GM18907 (cell line): Measurements from ENCODE around the gene SLC27A2.
"Not testable (repeated sequence)": the region's sequence is repeated elsewhere in the genome, so short reads cannot be mapped to it uniquely, and the experiment has no call there.

Experiments
- ATAC-seq: cut with Tn5 transposase; IDR thresholded peaks from one replicate; pipeline ENCODE4 v1.9.1; 2021; ENCODE audit warnings: mild to moderate bottlenecking, moderate library complexity; ENCODE audit not compliant: unreplicated experiment

The SLC27A2 gene

GRCh38 chr15:50188793-50189192 lies 6.8 kb downstream of the SLC27A2 start:
- not testable (repeated sequence) for ATAC-seq

GRCh38 chr15:50189633-50190032 lies 7.6 kb downstream of the SLC27A2 start:
- ATAC-seq: no peak

- peak; percentile 60 for ATAC-seq
Measured at GRCh38 chr15:50190166-50190570, 8.2 kb downstream of the SLC27A2 start.

GRCh38 chr15:50190723-50191122 lies 8.7 kb downstream of the SLC27A2 start:
- ATAC-seq: peak; percentile 73

- no peak for ATAC-seq
Measured at GRCh38 chr15:50192164-50192563, 10.2 kb downstream of the SLC27A2 start.

- ATAC-seq: no peak
Measured at GRCh38 chr15:50192926-50193620, 11.1 kb downstream of the SLC27A2 start.

GRCh38 chr15:50202003-50202402 lies 20.0 kb downstream of the SLC27A2 start:
- ATAC-seq: no peak

- ATAC-seq: no peak
Measured at GRCh38 chr15:50206020-50206419, 24.0 kb downstream of the SLC27A2 start.

- no peak for ATAC-seq
Measured at GRCh38 chr15:50209809-50210208, 27.8 kb downstream of the SLC27A2 start.

GRCh38 chr15:50210462-50211157 lies 28.6 kb downstream of the SLC27A2 start:
- ATAC-seq: no peak

- ATAC-seq: no peak
Measured at GRCh38 chr15:50218291-50218690, 36.3 kb downstream of the SLC27A2 start.

- no peak for ATAC-seq
Measured at GRCh38 chr15:50218691-50219090, 36.7 kb downstream of the SLC27A2 start.

- ATAC-seq: no peak
Measured at GRCh38 chr15:50219820-50220219, 37.8 kb downstream of the SLC27A2 start.

GRCh38 chr15:50222181-50222580 lies 40.2 kb downstream of the SLC27A2 start:
- ATAC-seq: no peak

GRCh38 chr15:50224606-50225005 lies 42.6 kb downstream of the SLC27A2 start:
- ATAC-seq: no peak

- no peak for ATAC-seq
Measured at GRCh38 chr15:50225057-50225456, 43.1 kb downstream of the SLC27A2 start.

GRCh38 chr15:50225938-50226337 lies 43.9 kb downstream of the SLC27A2 start:
- no peak for ATAC-seq

GRCh38 chr15:50227076-50227475 lies 45.1 kb downstream of the SLC27A2 start:
- no peak for ATAC-seq

GRCh38 chr15:50228866-50229265 lies 46.9 kb downstream of the SLC27A2 start:
- no peak for ATAC-seq

GRCh38 chr15:50229336-50229735 lies 47.3 kb downstream of the SLC27A2 start:
- no peak for ATAC-seq

- no peak for ATAC-seq
Measured at GRCh38 chr15:50231761-50232160, 49.8 kb downstream of the SLC27A2 start.

- ATAC-seq: no peak
Measured at GRCh38 chr15:50232791-50233190, 50.8 kb downstream of the SLC27A2 start.
